Measurements from ENCODE around the gene THAP4.

THAP4 gene

GRCh38 chr2:241641631-241642030 lies 4.7 kb upstream of the THAP4 start:
- no peak for TF ChIP-seq CTCF (IDR thresholded peaks at IDR 0.05; ENCODE audit: control insufficient read depth, insufficient read depth, low read depth, low read length, missing control alignments)
- H3K4me3 ChIP-seq (ENCODE audit: control insufficient read depth, low read depth, low read length), result no peak overlapping the region
- no peak for DNase-seq (ENCODE audit: low read depth)

- TF ChIP-seq CTCF (IDR thresholded peaks at IDR 0.05; ENCODE audit: control insufficient read depth, insufficient read depth, low read depth, low read length, missing control alignments), result no peak
- H3K4me3 ChIP-seq (ENCODE audit: control insufficient read depth, low read depth, low read length), result no peak overlapping the region
- DNase-seq (ENCODE audit: low read depth), result no peak
Observed at GRCh38 chr2:241640165-241640795, 3.3 kb upstream of the THAP4 start.

GRCh38 chr2:241639385-241639784 lies 2.4 kb upstream of the THAP4 start:
- TF ChIP-seq CTCF (IDR thresholded peaks at IDR 0.05; ENCODE audit: control insufficient read depth, insufficient read depth, low read depth, low read length, missing control alignments), result no peak
- no peak for DNase-seq (ENCODE audit: low read depth)
- H3K4me3 ChIP-seq (ENCODE audit: control insufficient read depth, low read depth, low read length), result no peak overlapping the region

- DNase-seq (ENCODE audit: low read depth), result no peak
- peak overlapping the region; percentile 4 for H3K4me3 ChIP-seq (ENCODE audit: control insufficient read depth, low read depth, low read length)
- no peak for TF ChIP-seq CTCF (IDR thresholded peaks at IDR 0.05; ENCODE audit: control insufficient read depth, insufficient read depth, low read depth, low read length, missing control alignments)
Observed at GRCh38 chr2:241638940-241639339, 2.0 kb upstream of the THAP4 start.

- DNase-seq (ENCODE audit: low read depth), result no peak
- H3K4me3 ChIP-seq (ENCODE audit: control insufficient read depth, low read depth, low read length), result peak overlapping the region; percentile 77
- TF ChIP-seq CTCF (IDR thresholded peaks at IDR 0.05; ENCODE audit: control insufficient read depth, insufficient read depth, low read depth, low read length, missing control alignments), result no peak
Observed at GRCh38 chr2:241637795-241638660, 1.1 kb upstream of the THAP4 start.

GRCh38 chr2:241636182-241637017 lies 558 bp downstream of the THAP4 start:
- no peak for TF ChIP-seq CTCF (IDR thresholded peaks at IDR 0.05; ENCODE audit: control insufficient read depth, insufficient read depth, low read depth, low read length, missing control alignments)
- DNase-seq (ENCODE audit: low read depth), result no peak
- H3K4me3 ChIP-seq (ENCODE audit: control insufficient read depth, low read depth, low read length), result peak overlapping the region; percentile 77

Data from AG09309 (cell line).